Thyroid gland (tissue), 4 donors: ENCODE data around the gene CROCC2. TPM values are rescaled to one million over a fixed set of nuclear protein-coding genes. Genes with fewer than 3 reads are reported as not detected.
A peak's percentile ranks its signal among the peaks of the same experiment; 100 is the strongest.

Source experiments
- DNase-seq, 2 donors: peaks; one replicate each; pipeline ENCODE4 v3.0.0-alpha.2; 2019
- H3K27ac ChIP-seq, 3 donors: fragments of 200-600 bp; sonication (generic); 1 replicate in 2 of 3; 2 replicates in 1 of 3; pipeline ENCODE4 v1.5.1; 2016 to 2019; ENCODE audit warnings: mild to moderate bottlenecking in 1 of 3, moderate library complexity in 1 of 3
- H3K27me3 ChIP-seq: fragments of 200-600 bp; sonication (generic); one replicate; pipeline ENCODE4 v1.5.1; 2019
- H3K36me3 ChIP-seq, 2 donors: fragments of 200-600 bp; sonication (generic); one replicate each; pipeline ENCODE4 v1.5.1; 2016 to 2019
- H3K4me1 ChIP-seq, 2 donors: fragments of 200-600 bp; sonication (generic); one replicate each; pipeline ENCODE4 v1.5.1; 2017 to 2019
- H3K4me3 ChIP-seq, 3 donors: fragments of 200-600 bp; sonication (generic); replicated peaks in 1 of 3; 1 replicate in 2 of 3; 2 replicates in 1 of 3; pipeline ENCODE4 v1.5.1; 2016; ENCODE audit warnings: mild to moderate bottlenecking in 1 of 3
- H3K9me3 ChIP-seq: fragments of 200-600 bp; sonication (generic); one replicate; pipeline ENCODE4 v1.5.1; 2017
- POLR2A ChIP-seq, 2 donors: fragments of 450-650 bp; IDR thresholded peaks; one replicate each; pipeline ENCODE4 v1.6.1; 2017; ENCODE audit warnings: antibody characterized with exemption in 2 of 2, mild to moderate bottlenecking in 2 of 2, moderate library complexity in 1 of 2
- WGBS, 2 donors: methylation state at CpG; one replicate each; pipeline ENCODE4 v1.1.5; 2017; 5-methylcytosine and 5-hydroxymethylcytosine counted together
- intact Hi-C: fragments of 100-400 bp; cut with DNase I; formaldehyde crosslinking; loops from one replicate; pipeline ENCODE4 v1.15.1; 2023
- total RNA-seq, 4 donors: library from RNA; depleted of rRNA; stranded (reverse); fragments of >200 nt; gene quantifications; one replicate each; pipeline ENCODE4 v1.2.3, GENCODE V29; 2016
- TF ChIP-seq, protein P1 (sequence below), 6 experiments: fragments of 200-600 bp in 3 of 6; fragments of 450-650 bp in 3 of 6; sonication (generic) in 3 of 6; IDR thresholded peaks; one replicate each; pipeline ENCODE4 v1.5.1; 2016 to 2019; ENCODE audit warnings: antibody characterized with exemption in 6 of 6, mild to moderate bottlenecking in 2 of 6, inconsistent platforms in 1 of 6, moderate library complexity in 1 of 6

Gene CROCC2
- total RNA-seq, 4 donors from 2014 or later, result not detected

DNA sequence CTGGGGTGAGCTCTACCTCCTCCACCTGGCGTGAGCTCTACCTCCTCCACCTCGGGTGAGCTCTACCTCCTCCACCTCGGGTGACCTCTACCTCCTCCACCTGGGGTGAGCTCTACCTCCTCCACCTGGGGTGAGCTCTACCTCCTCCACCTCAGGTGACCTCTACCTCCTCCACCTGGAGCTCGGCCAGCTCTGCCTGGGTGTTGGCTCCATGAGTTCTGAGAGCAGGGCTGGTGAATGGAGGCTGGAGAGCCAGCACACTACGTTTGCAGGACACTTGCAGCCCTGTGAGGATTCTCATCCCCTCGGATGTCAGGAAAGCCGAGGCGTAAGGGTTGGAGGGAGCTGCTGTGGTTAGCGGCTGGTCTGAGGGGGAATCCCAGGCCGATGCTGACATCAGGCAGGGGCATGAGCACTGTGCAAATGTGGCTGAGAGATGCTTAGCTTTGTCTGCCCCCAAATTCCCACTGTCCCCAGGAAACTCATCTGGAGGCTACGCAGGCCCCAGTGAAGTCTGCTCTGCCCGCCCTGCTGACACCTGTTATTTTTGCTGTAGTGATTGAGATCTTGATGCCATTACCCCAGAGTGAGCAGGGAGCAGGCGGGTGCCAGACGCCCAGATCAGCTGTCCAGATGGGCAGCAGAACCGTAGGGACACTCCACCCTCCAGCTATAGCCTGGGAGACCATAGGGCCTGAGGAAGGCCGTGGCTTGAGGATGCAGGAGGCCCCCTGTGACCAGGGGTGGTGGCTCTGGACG, 3.3 kb downstream of the CROCC2 start:
- DNase-seq, result peak; percentile 26 to 47
- H3K4me3 ChIP-seq, result no peak overlapping the region
- 69 to 71% methylated on average over 10 to 14 of the region's 17 CpGs for WGBS, 2 donors
- no peaks in the 10 kb centered on the region for H3K9me3 ChIP-seq
- TF ChIP-seq, protein P1, sequence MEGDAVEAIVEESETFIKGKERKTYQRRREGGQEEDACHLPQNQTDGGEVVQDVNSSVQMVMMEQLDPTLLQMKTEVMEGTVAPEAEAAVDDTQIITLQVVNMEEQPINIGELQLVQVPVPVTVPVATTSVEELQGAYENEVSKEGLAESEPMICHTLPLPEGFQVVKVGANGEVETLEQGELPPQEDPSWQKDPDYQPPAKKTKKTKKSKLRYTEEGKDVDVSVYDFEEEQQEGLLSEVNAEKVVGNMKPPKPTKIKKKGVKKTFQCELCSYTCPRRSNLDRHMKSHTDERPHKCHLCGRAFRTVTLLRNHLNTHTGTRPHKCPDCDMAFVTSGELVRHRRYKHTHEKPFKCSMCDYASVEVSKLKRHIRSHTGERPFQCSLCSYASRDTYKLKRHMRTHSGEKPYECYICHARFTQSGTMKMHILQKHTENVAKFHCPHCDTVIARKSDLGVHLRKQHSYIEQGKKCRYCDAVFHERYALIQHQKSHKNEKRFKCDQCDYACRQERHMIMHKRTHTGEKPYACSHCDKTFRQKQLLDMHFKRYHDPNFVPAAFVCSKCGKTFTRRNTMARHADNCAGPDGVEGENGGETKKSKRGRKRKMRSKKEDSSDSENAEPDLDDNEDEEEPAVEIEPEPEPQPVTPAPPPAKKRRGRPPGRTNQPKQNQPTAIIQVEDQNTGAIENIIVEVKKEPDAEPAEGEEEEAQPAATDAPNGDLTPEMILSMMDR (IDR thresholded peaks at IDR 0.05), result no peak
- TF ChIP-seq POLR2A (IDR thresholded peaks at IDR 0.05), result no peak
- H3K27me3 ChIP-seq, result no peaks in the 10 kb centered on the region
- peaks cover 0 to 7% of the 10 kb centered on the region in 2 donors for H3K4me1 ChIP-seq
- intact Hi-C loops, result no loop called here
- no peak overlapping the region for H3K27ac ChIP-seq
- no peaks in the 10 kb centered on the region for H3K36me3 ChIP-seq

DNA sequence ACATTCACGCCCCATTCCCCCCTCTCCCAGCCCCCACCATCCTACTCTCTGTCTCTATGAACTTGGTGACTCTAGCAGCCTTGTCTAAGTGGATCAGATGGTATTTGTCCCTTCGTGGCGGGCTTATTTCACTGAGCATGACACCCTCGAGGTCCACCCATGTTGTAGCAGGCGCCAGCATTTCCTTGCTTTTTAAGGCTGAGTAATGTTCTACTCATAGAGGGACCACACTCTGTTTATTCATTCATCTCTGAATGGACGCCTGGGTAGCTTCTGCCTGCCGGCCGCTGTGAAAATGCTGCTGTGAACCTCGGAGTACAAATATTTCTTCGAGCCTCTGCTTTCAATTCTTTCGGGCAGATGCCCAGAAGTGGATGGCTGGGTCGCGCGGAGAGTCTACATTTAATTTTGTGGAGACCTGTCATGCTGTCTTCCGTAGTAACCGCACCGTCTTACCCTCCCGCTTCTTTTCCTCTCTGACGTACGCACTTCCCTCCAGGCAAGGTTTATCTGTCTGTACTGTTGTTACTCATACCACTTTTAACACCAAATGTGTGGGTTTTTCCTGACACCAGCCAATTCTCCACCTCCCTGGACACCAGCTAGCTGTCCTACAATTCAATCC, 5.6 kb downstream of the CROCC2 start:
- no peak overlapping the region for H3K27ac ChIP-seq
- H3K9me3 ChIP-seq, result no peaks in the 10 kb centered on the region
- DNase-seq, result no peak
- H3K36me3 ChIP-seq, result no peaks in the 10 kb centered on the region
- H3K4me1 ChIP-seq, result peaks cover 0 to 30% of the 10 kb centered on the region in 2 donors
- TF ChIP-seq, protein P1 (IDR thresholded peaks at IDR 0.05), result no peak
- TF ChIP-seq POLR2A (IDR thresholded peaks at IDR 0.05), result no peak
- H3K4me3 ChIP-seq, result no peak overlapping the region
- WGBS, 2 donors, result 84 to 88% methylated on average over 20 of the region's 20 CpGs
- no peaks in the 10 kb centered on the region for H3K27me3 ChIP-seq
- intact Hi-C loops, result loop anchor here (10.0 kb wide), 1 partner anchor 83 kb away; the partner anchor contains the start of gene SNED1

DNA sequence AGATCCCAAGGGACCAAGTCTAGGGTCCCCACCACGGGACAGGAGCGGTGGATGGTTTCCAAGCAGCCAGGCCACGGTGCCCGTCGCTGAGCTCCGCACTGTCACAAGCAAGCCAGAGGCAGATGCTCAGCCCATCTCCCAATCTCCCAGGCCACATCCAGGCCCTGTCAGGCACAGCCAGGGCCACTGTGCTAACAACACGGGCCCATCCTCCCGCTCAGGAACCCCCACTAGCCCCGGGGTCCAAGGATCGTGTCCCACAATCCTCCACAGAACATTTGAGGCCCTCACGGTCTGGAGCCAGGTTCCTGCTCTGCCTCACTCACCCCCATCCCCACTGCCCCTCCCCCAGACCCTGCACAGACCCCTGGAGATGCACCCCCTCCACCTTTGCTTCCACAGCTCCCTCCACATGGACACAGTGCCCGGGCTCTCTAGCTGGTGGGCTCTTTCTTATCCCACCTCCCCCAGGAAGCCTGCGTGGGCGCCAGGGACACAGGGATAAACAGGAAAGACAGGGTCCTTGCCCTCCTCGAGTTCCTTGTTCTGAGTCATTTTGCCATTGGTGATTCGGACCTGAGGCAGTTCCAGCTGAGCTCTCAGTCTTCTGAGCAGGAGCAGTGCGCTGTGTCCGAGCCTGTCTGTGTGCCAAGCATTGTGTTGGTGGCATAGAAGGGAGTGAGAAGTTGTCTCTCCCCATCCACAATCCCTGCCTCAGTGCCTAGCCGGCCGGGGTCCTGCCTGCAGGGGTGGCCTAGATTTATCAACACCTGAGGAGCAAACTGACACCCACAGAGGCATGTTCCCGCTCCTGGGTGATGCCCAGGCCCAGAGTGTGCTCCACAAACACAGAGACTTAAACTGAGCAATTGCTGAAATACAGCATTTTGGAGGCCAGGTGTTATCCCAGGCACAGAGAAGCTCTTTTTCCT, 7.0 kb downstream of the CROCC2 start:
- TF ChIP-seq, protein P1 (IDR thresholded peaks at IDR 0.05), result no peak
- TF ChIP-seq POLR2A (IDR thresholded peaks at IDR 0.05), result no peak
- Histone ChIP-seq H3K27me3 (no peaks in the 10 kb centered on the region), H3K27ac (peak overlapping the region in 1 of 3 donors; percentile 15), H3K36me3 (no peaks in the 10 kb centered on the region), H3K9me3 (no peaks in the 10 kb centered on the region), H3K4me1 (peaks cover 0 to 43% of the 10 kb centered on the region in 2 donors), H3K4me3 (no peak overlapping the region)
- no peak for DNase-seq
- WGBS, 2 donors, result 80 to 88% methylated on average over 9 to 21 of the region's 21 CpGs
- intact Hi-C loops, result loop anchor here (10.0 kb wide), 1 partner anchor 82 kb away; the partner anchor contains the start of gene SNED1

DNA sequence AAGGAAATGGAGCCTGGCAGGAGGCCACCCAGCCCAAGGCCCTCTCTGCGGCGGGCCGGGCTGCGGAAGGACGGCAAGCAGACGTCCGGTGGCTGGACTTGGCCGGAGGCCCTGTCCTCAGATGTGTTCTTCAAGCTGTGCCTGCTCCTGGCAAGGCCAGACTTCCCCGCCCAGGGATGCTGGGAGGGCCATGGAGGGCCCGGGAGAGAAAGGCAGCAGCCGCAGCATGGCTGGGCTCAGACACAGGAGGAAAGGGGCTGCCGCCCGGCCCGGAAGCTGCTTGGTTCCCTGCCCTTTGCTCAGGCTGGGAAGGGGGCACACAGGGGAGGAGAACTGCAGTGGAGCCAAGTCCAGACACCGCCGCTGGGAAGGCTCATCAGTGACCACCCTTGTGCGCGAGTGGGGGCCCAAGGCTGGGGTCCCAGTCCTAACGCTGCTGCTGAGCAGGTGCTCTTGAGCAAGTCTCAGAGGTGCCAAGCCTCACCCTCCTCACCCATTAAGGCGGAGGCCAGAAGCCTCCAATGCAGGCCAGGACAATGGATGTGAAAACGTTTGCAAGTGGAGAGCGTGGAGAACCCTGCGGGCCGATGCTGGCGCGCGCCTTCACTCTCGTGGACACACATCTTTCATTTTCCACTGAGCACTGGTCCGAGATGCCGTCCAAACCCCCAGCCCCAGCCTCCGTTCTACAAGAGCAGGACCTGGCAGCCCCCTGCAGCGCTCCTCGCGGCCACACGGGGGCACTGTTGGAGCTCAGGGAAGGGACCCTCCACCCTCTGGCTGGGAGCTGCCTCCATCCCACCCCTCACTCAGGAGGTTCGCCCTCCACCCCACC, 7.9 kb downstream of the CROCC2 start:
- Histone ChIP-seq H3K27me3 (no peaks in the 10 kb centered on the region), H3K9me3 (no peaks in the 10 kb centered on the region), H3K27ac (peak overlapping the region in 1 of 3 donors; percentile 15), H3K4me3 (no peak overlapping the region), H3K36me3 (no peaks in the 10 kb centered on the region), H3K4me1 (peaks cover 0 to 43% of the 10 kb centered on the region in 2 donors)
- peak; percentile 59 to 61 for DNase-seq
- no peak for TF ChIP-seq POLR2A (IDR thresholded peaks at IDR 0.05)
- TF ChIP-seq, protein P1 (IDR thresholded peaks at IDR 0.05), result peak; percentile 70 to 96 (median 78)
- intact Hi-C loops, result loop anchor here (10.0 kb wide), 1 partner anchor 81 kb away; the partner anchor contains the start of gene SNED1
- 38 to 40% methylated on average over 15 to 27 of the region's 36 CpGs for WGBS, 2 donors
